ENCODE measurements around the gene OR5W2. TPM values are rescaled to one million over a fixed set of nuclear protein-coding genes. Genes with fewer than 3 reads are reported as not detected.

The OR5W2 gene
- total RNA-seq = not detected in 2 replicates

GRCh38 chr11:55914482-55914881 lies at the start of gene OR5W2:
Gene OR5W2, minus strand, starts transcription at chr11:55914582. Its CDS starts 0 bp downstream, at chr11:55914582.

GRCh38 chr11:55936300-55936699 lies 21.9 kb upstream of the OR5W2 start, which contains the start of gene OR5I1:
Gene OR5I1, minus strand, starts transcription at chr11:55936400. Its CDS starts 0 bp downstream, at chr11:55936400.

GRCh38 chr11:55882997-55883396 lies 31.4 kb downstream of the OR5W2 start, which contains the start of gene TRIM51:
Gene TRIM51, plus strand, starts transcription at chr11:55883297. Its CDS starts 2,132 bp downstream, at chr11:55885429.

Other genes starting within 250 kb of the OR5W2 start
- gene OR5D13, start 141.1 kb downstream of the OR5W2 start, total RNA-seq = not detected in 2 replicates
- not detected in 2 replicates for gene OR5D14, start 119.0 kb downstream of the OR5W2 start, total RNA-seq
- gene OR5L1, start 103.2 kb downstream of the OR5W2 start, total RNA-seq = not detected in 2 replicates
- gene OR5D18, start 95.0 kb downstream of the OR5W2 start, total RNA-seq = not detected in 2 replicates
- not detected in 2 replicates for gene OR5L2, start 87.4 kb downstream of the OR5W2 start, total RNA-seq
- not detected in 2 replicates for gene OR5D16, start 75.8 kb downstream of the OR5W2 start, total RNA-seq
- gene TRIM51, start 31.3 kb downstream of the OR5W2 start, total RNA-seq = not detected in 2 replicates
- gene OR5I1, start 21.8 kb upstream of the OR5W2 start, total RNA-seq = not detected in 2 replicates
- gene OR10AG1, start 55.4 kb upstream of the OR5W2 start, total RNA-seq = not detected in 2 replicates
- gene OR5F1, start 80.0 kb upstream of the OR5W2 start, total RNA-seq = not detected in 2 replicates
- not detected in 2 replicates for gene OR5AS1, start 113.1 kb upstream of the OR5W2 start, total RNA-seq
- gene OR8I2, start 178.7 kb upstream of the OR5W2 start, total RNA-seq = not detected in 2 replicates
- not detected in 2 replicates for gene OR8H2, start 189.1 kb upstream of the OR5W2 start, total RNA-seq
- gene OR8H3, start 207.8 kb upstream of the OR5W2 start, total RNA-seq = not detected in 2 replicates
- gene OR8J3, start 225.6 kb upstream of the OR5W2 start, total RNA-seq = not detected in 2 replicates
- gene OR8K5, start 245.7 kb upstream of the OR5W2 start, total RNA-seq = not detected in 2 replicates